HS-27A (cell line): ENCODE measurements around the gene CREB3L2.
A peak's percentile ranks its signal among the peaks of the same experiment; 100 is the strongest.
"Not testable (repeated sequence)": the region's sequence is repeated elsewhere in the genome, so short reads cannot be mapped to it uniquely, and the experiment has no call there.

Experiments
- DNase-seq: peaks from one replicate; pipeline ENCODE4 v3.0.0-alpha.2; 2012; ENCODE audit warnings: low read depth, missing footprints

CREB3L2 gene

DNA sequence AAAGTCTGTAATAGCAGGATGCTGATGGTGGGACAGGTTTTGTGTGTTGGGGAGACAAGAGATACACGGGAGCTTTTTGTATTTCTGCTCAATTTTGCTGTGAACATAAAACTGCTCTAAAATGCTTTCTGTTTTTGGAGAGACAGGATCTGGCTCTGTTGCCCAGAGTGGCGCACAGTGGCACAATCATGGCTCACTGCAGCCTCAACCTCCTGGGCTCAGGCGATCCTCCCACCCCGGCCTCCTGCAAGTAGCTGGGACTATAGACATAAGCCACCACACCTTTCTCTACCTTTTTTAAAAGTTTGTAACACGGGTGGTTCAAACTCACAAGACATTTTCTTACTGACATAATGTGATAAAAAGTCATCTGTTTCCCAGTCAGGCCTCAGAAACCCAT, 14.3 kb downstream of the CREB3L2 start:
- DNase-seq = no peak

DNA sequence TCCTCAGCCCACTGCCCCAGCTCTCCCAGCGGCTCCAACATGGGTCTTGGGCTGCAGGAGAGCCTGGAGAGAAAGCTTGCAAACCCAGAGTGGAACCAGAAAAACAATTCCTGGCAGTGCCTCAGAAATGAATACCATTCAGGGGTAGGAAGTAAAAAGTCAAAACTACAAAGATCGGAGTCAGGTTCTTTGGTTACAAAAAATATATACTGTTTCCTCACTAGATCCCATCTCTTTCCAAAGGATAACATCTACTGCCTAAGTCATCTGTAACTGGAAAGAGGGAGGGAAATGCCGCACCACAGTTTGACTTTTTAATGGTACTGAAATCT, 14.9 kb downstream of the CREB3L2 start:
- no peak for DNase-seq

DNA sequence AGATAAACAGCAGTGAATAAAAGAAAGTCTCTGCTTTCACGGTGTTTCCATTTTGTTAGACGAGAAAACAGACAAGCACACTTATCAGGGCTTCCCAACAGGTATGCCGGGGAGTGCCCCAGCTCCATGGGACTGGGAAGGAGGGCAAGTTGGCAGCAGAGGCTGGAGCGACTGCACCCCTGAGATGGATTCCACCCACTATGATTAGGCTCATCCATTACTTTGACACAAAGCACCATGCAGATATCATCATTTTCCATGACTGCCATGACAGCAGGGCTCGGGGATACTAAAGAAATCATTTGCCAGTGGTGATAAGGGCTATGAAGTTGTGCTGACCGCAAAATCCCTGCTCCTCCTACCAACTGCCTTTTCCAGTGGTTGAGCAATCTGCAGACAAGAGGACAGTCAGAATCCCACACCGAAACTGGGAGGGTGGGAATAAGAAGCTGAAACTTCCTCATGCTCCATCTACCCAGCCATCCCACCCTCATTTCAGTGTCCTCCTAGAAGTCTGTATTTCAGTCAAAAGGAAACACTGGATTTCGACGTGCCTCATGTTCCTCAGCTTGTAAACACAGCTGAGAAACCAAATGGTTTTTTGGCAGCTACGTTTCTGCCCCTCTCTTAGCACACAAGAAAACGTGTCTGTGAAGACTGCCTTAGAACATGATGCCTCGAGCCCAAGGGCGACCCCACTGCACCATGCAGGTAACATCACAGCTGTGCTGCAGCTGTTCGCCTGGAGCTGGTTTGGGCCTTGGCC, 15.5 kb downstream of the CREB3L2 start:
- DNase-seq = no peak

DNA sequence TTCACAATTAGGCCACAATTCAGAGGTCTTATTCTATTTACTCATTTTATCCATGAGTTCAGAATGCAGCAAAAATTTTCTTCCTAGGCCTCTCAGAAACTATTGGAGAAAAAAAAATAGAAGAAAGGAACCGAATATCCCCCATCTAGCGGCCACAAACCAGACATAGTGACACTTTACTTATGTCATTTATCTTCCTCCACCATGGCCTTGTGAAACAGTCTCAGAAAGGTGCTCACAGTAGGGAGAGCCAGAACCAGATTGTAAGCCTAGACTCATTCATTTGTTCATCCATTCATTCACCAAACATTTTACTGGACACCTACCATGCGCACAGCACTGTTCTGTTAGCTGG, 16.0 kb downstream of the CREB3L2 start:
- DNase-seq = no peak

DNA sequence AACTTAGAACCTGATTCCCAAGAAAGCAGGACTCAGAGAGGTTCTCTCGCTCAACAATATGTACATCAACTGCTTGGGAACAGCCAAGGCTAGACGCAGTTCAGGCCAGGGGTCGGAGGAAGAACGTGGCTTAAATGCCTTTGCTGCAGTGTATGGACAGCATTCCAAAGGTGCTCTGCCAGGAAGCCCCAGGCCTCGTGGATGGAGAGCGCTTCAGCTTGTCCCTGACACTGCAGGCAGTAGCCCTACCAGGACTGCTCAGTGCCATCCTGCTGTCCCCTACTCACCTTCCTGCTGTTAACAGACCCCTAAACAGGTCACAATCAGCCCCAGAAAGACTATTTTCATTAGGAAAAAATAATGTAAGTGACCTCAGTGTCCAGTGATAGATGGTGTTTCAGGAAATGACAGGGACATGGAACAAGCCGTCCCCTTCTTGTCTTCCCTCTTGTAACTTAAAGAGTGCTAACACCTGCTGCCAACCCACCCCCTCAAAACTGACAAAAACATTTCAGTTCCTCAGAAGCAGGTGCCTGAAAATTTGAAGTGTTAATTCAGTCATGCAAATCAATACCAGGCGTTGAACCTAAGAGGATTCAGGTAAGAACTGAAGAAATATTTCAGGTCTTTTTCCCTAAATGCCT, 16.5 kb downstream of the CREB3L2 start:
- no peak for DNase-seq

DNA sequence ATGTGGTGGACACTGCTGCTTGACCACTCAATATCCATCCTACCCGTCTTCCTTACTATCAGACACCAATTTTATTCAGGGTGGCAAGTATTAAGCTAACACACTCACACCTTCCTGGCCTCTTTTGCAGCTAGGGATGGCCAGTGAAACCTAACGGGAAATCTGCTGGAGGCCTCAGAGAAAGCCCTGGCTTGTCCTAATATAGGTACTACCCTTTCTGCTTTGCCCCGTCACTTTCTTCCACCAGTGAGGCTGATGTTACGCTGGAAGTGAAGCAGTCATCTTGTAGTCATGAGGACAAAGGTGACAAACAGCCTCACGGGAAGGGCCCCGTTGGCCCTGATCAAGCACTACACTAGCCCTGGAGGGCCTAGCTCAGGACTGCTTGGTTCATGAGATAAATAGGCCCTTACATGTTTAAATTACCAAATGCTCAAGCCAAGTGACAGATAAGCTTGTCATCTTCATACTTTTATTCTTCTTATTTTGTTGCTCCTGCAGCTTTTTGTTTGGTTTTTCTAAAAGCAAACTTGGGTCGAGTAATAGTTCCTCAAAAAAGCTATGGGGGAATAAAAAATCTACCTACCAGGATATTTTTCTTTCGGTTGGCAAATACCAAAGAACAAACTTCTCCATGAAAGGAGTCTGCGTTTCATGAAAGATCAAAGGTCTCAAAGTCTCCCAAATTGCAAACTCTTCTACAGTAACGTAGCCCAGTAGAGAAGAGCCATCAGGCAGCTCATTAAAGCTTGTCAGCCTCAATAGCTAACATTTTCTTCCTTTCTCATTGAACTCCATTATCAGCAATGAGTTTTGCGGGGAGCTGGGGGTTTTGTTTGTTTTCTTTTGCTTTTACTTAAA, 17.5 kb downstream of the CREB3L2 start:
- no peak for DNase-seq

DNA sequence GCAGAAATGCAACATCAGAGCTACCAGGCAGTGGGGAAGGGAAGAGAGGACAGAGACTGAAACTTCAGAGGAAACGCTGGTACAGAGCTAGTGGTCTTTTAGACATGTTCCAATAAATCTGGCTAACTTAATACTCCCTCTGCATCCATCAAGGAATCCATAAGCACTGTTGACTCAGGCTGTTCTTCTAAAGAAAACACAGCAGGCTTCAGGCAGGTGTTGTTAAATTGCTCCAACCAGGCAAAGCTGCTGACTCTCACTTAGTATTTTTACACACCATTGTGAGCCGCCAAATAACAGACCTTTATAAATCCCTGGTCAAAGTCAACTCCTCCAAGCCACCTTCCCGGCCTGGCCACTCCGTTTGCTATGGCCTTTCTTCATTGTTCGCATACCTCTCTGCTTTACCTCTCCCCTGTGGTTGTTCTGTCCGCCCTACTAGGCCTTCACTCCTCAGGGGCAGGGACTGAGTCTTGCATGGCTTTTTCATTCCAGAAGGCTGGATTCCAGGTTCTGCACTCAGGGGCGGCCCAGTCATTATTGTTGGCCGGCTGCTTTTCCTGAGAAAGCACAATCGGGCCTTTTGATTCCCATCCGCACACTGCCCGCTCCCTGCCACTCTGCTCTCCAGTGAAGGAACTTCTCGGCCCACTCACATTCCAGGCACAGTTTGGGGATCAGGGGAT, 18.4 kb downstream of the CREB3L2 start:
- DNase-seq = no peak

DNA sequence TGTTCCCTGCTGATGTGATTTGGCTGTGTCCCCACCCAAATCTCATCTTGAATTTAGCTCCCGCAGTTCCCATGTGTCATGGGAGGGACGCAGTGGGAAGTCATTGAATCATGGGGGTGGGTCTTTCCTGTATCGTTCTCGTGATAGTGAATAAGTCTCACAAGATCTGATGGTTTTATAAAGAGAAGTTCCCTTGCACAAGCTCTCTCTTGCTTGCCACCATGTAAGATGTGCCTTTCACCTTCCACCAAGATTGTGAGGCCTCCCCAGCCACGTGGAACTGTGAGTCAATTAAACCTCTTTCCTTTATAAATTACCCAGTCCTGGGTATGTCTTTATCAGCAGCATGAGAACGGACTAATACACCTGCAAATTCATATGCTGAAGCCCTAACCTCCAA, 19.5 kb downstream of the CREB3L2 start:
- not testable (repeated sequence) for DNase-seq

DNA sequence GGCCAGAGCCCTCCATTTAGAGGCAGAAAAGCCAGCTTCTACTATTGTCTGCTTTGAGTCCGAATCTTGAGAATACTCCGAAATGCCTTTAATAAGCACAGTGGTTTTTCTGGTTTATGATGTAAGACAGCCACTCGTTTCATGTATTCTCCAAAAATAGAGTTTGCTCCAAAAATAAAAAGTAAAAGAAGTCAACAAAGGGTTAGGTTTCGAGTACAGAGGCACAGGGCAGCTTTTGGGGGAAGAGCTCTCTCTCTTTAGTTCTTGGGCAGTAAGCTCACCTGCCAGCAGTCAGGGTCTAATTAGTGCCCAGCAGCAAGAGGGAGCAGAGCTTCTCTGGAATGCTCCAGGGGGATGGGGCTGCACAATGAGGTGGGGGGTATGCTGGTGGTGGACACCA, 20.2 kb downstream of the CREB3L2 start:
- no peak for DNase-seq

DNA sequence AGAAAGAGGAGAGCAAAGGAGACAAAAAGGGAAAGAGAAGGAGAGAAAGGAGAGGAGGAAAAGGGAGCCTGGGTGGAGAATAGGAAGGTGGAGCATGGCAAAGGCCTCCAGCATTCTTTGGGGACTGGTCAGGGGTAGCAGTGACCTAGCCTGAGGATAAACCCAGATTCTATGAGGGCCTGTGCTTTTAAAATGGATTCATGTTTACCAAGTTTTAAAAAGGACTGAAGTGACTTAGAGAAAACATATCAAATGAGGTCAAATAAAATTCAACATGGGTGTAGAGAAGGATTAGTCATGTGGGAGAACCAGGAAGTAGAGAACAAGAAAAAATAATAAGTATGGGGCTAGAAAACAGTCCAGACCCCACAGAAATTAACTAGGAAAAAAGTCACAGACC, 20.7 kb downstream of the CREB3L2 start:
- DNase-seq = no peak

DNA sequence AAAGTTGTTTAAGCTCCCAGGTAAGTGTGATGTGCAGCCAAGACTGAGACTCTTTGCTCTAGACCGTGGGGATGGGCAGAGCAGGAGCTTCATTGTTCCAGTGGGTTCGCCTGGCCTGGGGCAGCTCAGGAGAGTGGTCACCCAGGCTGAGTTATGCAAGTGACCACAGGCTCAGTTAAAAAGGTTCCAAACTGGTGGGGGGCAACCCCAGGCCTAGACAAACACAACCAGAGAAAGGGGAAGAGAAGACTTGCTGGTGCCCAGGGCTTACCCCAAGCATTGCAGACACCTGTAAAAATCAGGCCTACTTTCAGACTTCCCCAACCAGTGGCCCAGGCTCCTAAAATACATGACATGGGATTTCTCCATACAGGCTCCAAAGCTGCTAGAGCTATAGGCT, 21.6 kb downstream of the CREB3L2 start:
- DNase-seq = no peak

DNA sequence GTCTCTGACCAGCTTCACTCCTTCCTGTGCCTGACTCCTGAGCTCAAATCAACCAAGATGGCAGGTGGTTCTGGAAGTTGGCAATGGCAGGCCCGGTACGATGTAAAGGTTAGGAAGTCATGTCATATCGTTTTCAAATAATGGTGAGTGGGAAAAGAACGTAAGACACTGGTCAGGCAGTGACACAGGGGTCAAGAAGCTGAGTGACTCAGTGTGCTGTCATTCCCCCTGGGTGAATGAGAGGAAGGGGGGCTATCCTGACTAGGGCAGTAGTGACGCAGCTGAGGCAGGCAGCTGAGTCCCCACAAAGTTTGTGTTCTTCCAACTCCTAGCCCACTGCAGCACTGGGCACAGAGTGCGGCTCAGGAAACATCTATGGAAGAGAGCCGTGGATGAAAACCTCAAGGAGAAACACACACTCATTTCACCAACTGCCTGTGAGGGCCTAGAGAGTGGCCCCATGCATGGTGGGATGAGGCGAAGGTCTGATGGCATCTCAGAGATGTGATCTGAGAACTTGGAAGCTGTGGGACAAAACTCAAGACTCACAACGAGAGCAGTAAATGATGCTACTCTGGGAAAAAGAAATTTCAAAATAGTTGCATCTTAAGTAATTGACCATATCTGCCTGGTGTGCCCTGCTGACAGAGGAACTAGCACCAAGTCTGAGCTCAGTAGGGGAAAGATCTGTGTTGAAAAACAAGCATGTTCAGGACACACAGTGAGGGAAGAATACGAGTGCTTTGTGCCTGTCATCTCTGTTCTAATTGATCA, 23.2 kb downstream of the CREB3L2 start:
- peak; percentile 86 for DNase-seq

DNA sequence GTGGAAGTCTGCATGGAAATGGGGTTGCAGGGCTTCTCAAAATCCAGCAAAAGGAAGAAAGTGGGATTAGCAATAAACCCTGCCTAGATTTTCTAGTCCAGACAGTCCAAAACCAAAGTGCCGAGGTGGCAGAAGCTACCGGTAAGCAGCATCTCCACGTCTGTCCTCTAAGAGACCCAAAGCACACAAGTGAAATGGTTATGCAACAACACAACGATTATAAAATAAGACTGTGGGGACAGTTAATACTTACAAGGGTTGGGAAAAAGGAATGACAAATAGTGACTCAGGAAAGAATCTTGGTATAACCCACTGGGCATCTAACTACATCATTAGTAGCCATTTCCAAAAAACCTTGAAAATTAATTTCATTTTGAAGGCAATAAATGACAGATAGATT, 24.7 kb downstream of the CREB3L2 start:
- no peak for DNase-seq

DNA sequence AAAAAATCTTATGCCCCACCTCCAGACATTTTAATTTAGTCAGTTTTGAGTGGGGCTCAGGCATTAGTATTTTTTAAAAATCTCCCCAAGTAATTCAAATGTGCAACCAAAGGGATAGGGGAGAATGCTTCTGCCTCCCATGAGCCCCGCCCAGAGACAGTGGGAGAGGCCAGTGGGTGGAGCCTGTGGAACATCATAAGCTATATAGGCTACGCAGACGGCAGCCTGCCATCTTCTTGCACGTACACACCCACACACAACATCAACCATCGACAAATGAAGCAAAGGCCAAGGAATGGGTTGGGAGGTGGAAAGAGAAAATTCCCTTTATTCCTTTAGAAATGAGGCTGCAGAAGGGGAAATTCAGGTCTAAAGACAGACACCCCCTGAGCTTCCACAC, 25.2 kb downstream of the CREB3L2 start:
- no peak for DNase-seq

DNA sequence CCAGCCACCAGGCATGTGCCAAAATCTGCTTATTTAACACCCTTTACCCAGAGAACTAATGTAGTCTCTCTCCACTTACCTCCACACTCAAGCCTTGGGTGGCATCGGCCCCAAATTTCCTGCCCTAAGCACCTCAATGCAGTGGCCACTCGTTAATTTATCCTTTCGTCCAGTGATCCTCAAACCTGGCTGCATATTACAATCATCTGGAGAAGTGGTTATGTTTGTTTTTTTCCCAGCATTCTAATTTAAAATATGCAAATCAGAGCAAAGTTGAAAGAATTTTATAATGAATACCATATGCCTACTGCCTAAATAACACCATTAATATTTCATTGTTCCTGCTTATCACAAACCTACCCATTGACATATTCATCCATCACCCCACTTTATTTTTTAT, 25.7 kb downstream of the CREB3L2 start:
- DNase-seq = no peak

DNA sequence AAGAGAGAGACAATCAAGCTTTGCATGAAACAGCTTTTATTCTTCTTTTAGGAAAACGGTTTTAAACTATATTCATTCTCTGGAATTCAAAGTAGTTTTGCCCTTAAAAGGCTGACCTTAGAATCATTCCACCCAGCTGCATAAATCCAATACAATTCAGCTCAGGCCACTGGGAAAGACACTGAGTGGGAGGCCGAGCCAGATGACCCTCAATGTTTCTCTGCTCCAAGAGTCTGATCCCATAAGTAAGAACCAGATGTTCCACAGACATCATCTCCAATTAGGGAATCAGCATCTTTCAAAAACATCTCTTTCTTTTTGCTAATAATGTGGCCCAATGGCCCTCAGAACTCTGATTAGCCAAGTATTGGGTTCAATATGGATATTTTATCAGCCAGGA, 26.1 kb downstream of the CREB3L2 start:
- no peak for DNase-seq

DNA sequence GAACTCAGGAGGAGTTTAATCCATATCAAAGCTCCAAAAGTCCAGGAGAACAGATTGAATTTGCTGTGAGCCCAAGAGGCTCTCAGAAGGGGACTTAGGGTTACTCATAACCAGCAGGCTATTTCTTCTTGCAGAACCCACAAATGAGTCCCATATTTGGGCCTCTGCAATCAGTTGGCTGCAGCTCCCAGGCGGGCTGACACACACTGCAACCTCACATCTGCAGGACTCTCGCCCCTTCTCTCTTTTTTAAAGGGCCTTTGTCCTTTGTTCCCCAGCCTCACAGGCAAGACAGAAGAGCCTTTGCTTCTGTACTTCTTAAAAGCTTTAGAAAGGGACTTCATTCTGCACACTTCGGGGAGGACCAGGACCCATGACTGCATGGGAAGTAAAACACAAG, 26.7 kb downstream of the CREB3L2 start:
- DNase-seq = no peak

DNA sequence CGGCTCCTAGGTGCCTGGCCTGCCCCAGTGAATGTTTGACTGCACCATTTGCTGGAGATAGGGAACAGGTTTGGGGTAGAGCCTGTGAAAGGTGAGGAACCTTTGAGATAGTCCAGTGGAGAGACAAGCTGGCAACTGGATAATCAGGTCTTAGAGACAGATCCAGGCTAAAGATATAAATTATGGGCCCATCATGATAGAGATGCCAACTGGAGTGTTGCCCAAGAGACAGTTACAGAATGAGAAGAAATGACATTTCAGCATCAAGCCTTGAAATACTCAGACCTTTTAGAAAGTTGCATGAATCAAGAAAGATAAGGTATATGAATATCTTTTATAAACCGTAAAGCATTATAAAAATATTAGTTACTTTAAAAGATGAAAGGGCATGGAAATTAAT, 27.1 kb downstream of the CREB3L2 start:
- DNase-seq = no peak

DNA sequence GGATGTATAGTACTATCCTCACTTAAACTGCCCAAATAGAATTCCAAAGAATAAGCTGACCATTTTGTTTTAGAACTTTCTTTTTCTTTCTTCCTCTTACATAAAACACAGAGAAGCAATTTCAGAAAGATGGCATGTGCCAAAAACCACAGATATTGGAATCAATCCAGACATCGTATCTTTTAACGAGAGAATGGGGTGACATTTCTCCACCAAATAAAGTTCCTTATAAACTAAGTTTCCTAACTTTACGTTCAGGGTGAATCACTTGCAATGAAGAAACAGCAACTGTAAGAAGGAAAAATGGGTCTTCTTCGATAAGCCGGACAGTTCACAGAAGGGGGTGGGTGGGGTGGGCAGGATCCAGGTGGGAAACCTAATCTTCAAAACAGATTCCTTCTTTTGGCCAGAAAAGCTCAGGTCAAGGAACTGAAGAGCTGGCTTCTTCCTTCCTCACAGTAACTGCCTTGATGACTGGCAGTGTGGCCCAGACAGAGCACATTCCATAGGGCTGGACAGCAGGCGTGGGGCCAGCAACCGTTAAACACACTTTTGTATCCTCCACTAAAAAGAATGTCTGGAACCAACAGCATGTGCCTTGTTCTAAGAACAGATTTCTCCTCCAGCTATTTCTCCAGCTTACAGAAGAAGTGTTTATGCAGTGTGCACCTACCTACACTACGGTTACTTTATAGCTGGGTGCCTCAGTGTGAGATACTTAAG, 31.5 kb downstream of the CREB3L2 start:
- DNase-seq = no peak

DNA sequence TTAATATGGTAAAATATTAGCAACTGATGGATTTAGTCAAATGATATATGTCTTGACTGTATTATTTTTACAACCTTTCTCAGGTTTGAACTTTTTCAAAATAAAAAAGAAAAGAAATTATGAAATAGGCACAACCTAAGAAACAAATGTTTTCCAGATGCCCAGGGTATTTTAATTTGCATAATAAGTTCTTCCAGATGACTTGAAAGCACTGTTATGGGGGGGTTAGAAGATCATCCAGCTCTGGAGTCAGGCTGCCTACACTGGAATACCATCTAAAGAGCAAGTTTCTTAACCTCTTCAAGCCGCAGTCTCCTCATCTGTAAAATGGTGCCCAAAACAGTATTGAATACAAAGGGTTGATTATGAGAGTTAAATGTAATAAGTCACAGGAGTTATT, 32.1 kb downstream of the CREB3L2 start:
- no peak for DNase-seq

DNA sequence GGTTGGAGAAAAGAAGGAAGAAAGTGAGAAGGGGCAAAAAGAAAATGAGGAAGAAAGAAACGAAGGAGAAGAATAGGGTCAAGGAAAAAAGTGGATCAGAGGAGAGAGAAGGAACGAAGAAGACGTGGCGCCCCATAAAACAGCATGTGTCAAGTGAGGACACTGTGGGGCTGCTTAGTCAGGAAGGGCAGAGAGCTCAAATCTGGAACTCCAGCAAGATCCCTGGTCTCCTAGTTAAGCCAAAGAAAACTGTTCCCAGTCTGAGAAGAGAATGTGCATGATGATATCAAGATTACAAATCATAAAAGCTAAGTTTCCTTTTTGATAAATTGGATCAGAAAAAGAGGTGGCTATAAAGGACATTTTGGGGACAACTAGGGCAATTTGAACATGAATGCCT, 33.0 kb downstream of the CREB3L2 start:
- no peak for DNase-seq
